Epithelial cell of esophagus (primary cell): ENCODE measurements around the gene PGC.

Source experiments
- DNase-seq: peaks from one replicate; pipeline ENCODE4 v3.0.0; 2010; ENCODE audit warnings: low read depth
- H3K4me3 ChIP-seq: 2 replicates; pipeline ENCODE4 v1.5.1; 2011; ENCODE audit warnings: mild to moderate bottlenecking, low read length, control low read depth
- TF ChIP-seq, protein P1 (sequence below): IDR thresholded peaks from 2 replicates; pipeline ENCODE4 v1.5.1; 2011; ENCODE audit warnings: low read depth, mild to moderate bottlenecking, low read length, control low read depth, inconsistent platforms; ENCODE audit not compliant: insufficient read depth; ENCODE audit errors: missing control alignments

The PGC gene

DNA sequence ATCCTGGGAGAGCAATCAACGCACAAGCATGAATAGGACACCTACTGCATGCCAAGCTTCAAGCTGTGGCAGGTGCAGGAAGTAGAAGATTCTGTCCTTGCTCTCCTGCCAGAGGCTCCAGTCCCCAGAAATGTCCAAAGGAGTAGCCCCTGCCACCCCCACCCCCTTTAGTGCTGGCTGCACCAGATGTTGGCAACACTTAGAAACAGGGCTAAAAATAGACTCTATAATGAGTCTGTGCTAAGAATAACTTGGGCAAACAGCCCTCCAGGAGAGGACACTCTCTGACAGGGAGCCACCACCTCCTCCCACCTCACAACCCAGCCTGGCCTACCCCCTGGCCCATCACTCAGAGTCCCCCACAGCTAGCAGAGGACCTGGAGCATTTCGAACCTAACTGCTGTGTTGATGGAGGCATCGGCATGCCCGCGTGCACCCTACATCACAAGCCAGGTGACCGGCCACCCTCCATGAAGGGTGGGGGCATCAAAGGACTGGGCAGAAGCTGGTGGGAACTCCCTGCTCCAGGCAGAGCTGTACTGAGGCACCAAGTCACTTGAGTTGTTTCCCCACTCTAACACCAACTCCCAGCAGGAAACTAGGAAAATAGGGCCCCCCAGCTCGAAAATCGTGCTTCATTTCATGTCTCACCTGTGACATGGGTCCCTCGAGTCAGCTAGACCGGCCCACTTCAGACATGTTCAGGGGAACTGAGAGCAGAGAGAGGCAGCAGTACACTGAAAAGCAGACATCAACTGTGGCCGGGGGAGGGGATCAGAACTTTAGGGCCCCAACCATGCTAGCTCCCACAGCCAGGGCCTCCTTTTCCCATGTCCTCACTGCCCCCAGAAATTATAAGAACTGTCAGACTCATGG lies 30.4 kb downstream of the PGC start:
- TF ChIP-seq, protein P1, sequence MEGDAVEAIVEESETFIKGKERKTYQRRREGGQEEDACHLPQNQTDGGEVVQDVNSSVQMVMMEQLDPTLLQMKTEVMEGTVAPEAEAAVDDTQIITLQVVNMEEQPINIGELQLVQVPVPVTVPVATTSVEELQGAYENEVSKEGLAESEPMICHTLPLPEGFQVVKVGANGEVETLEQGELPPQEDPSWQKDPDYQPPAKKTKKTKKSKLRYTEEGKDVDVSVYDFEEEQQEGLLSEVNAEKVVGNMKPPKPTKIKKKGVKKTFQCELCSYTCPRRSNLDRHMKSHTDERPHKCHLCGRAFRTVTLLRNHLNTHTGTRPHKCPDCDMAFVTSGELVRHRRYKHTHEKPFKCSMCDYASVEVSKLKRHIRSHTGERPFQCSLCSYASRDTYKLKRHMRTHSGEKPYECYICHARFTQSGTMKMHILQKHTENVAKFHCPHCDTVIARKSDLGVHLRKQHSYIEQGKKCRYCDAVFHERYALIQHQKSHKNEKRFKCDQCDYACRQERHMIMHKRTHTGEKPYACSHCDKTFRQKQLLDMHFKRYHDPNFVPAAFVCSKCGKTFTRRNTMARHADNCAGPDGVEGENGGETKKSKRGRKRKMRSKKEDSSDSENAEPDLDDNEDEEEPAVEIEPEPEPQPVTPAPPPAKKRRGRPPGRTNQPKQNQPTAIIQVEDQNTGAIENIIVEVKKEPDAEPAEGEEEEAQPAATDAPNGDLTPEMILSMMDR: no peak
- H3K4me3 ChIP-seq: no peak overlapping the region
- no peak for DNase-seq

DNA sequence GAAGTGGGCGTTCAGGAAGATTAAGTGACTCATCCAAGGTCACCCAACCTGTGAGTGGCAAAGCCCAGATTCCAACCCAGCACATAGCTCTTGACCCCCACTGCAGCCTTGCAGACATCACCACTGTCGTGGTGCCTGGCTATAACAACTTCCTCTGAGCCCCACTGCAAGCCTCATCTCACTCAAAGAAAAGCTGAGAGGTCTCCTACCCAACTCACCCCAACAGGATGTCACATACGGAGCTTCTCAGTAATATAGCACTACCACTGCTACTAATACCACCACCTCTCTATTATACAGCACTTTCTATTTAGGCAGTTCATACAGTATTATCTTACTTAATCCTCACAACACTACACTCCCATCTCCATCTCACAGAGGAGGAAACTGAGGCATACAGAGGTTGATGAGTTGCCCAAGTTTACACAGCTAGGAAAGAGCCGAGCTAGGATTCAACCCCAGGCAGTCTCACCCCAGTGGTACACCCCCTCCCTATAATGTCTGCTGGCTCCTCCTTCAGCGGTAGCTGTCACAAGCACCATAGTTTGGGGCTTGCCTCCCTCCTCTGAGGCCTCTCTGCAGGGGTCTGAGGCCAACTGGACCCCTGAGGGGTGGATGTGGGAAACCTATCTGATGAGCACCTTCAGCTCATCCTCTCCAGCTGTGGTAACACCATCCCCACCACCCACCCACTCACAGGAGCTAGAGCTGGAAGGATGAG lies 31.2 kb downstream of the PGC start:
- no peak for DNase-seq
- no peak overlapping the region for H3K4me3 ChIP-seq
- TF ChIP-seq, protein P1: no peak

DNA sequence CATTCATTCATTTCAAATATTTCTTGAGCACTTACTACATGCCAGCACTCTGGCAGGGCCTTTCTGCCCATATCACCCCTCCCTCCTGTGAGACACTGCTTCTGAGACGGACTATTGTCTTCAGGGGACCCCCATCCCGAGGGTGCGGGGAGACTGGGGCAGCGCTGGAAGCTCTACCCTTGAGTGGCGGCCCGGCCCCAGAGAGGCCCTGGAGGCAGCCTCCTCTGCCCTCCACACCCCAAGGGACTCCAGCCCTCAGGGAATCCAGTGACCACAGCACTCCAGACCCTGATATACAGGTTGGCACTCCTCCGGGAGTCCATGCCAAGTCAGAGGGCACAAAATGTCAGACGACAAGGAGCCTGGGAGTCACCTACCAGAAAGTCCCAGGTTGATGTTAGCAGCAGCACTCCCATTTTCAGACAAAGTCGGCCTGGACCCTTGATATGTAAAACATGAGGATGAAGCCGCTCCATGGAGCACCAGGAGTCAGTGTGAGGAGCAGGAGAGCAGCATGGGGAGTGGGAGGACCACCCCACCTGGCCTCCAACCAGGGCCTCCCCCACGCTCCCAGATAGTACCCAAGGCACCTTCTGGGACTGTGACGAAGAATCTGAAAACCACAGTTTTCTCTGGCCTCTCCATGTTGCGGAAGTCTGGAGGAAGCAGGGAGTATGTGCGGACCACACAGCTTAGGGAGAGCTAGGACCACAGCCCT lies 32.5 kb downstream of the PGC start:
- no peak overlapping the region for H3K4me3 ChIP-seq
- DNase-seq: no peak
- TF ChIP-seq, protein P1: no peak

DNA sequence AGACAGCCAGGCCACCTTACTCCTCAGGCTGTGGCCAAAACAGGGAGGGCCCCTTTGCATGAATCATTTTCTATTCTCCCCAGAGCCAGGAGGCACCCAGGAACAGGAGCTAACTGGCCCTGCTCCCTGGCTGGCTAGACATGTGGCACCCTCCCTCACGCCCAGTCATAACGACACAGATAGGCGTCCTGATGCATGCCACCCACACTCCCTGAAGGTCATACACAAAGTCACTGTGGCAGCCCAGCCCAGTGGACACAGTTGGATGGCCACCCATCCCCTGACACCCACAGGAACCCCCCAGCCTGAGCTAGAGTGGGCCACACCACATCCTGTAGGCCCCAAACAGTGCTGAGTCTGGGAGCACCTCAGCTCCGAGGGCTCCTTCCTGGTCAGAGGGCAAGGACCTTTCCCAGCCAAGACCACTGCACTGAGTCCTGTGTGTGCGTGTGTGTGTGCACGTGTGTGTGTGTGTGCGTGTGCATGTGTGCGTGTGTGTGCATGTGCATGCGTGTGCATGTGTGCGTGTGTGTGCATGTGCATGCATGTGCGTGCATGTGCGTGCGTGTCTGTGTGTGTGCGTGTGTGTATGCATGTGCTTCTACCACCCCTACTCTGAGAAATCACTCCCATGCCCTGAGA lies 33.4 kb downstream of the PGC start:
- no peak overlapping the region for H3K4me3 ChIP-seq
- TF ChIP-seq, protein P1: no peak
- peak; percentile 81 for DNase-seq

DNA sequence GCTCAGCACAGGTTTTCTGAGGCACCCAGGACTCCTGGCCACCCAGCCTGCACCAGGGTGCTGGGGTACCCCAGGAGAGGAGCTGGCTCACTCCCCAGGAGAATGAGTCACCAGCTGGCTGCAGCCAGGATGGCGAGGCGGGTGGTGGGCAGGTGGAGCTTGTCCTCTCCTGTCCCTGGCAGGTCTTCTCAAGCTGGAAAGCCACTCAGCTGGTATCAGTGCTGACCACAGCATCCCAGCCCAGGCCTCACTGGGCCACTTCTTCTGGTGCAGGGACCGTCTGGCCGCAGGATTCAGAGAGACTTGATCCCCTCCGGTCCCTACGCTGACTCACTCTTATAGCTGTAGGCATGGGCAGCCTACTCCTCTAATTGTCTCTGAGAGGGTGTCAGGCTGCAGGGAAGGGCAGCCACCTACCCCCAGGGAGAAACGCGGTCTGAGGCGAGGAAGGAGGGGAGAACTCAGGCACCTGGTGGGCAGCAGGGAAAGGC lies 34.0 kb downstream of the PGC start:
- no peak overlapping the region for H3K4me3 ChIP-seq
- TF ChIP-seq, protein P1: no peak
- DNase-seq: peak; percentile 88

DNA sequence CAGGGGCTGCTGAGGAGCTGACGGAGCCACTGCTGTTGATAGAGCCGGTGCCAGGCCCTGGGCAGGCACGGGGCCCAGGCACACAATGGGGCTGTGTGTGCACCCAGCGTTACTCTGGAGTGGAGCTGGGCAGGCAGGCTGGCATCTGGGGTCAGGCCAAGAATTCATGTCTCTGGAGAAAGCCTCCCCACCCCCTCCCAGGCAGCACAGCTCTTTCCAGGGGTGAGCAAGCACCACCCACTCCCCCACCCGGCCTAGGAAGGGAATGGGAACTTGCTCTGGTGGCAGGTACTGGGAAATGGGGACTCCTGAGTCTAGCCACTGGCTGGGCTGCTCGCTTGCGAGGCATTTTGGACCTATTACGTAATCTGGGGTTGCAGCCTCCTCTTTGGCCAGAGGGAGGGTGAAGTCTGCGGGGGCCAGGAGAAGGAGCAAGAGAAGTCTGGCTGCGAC lies 34.5 kb downstream of the PGC start:
- DNase-seq: no peak
- no peak overlapping the region for H3K4me3 ChIP-seq
- TF ChIP-seq, protein P1: peak; percentile 15
